GM19468 (cell line): ENCODE measurements around the gene TNRC6A.
"Not testable (repeated sequence)": the region's sequence is repeated elsewhere in the genome, so short reads cannot be mapped to it uniquely, and the experiment has no call there.

ENCODE experiments used
- ATAC-seq: cut with Tn5 transposase; IDR thresholded peaks from one replicate; pipeline ENCODE4 v1.9.1; 2021; ENCODE audit warnings: mild to moderate bottlenecking, moderate library complexity, moderate number of reproducible peaks; ENCODE audit not compliant: unreplicated experiment; ENCODE audit errors: extremely low read depth

Gene TNRC6A

GRCh38 chr16:24805484-24805883 lies 76.0 kb downstream of the TNRC6A start:
- no peak for ATAC-seq

DNA sequence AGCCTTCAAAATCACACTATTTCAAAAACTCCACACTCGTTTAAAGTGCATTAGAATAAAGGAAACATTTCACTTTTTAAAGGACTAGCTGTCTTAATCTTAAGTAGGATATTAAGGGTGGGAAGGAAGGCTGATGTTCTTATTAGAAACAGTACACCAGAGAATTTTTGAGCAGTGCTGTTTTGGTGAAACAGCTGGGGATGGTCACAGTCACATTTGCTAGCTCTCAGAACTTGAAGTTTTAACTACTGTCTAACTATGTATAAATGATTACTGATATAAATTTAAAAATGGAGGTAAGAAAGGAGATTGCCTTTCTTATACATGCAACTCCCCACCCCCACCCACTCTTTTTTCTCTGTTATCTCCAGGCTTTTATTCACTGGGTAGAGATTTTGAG lies 77.8 kb downstream of the TNRC6A start:
- no peak for ATAC-seq

DNA sequence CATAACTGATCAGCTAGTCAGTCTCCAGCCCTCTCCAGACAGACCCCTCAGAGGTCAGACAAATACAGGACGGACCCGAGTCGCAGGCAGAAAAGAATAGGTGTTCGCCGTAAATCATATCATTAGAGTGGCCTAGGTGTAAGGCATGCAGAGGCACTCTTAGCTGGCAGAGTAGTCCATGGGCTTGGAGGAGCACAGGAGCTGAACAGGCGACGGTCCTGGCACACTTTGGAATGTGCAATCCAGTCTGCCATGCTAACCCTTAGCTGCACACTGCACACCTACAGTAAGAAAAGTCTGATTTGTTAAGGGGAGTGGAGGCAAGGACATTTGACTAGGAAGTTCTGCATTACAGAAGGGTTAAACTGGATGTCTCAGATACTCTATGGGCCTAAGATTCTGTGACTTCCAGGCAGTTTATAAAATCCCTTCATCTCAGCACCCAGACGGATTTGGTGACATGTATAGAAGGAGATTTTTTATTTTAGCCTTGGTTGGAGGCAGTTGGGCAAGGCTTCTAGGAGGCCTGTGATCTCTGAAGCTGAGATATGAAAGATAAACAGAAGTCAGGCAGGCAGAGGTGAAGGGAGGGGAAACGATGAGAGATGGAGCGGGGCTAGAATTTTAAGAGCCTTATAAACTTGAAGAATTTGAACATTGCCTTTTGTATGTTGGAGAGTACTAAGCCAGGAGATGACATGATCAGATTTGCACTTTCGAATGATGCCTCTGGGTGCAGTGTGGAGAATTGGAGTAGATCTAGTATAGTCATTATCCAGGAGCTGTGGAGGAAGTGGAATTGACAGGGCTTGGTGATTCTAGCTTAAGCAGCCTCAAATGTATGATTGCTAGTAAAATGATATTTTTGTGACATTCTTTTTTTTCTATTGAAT lies 81.7 kb downstream of the TNRC6A start:
- ATAC-seq: no peak

DNA sequence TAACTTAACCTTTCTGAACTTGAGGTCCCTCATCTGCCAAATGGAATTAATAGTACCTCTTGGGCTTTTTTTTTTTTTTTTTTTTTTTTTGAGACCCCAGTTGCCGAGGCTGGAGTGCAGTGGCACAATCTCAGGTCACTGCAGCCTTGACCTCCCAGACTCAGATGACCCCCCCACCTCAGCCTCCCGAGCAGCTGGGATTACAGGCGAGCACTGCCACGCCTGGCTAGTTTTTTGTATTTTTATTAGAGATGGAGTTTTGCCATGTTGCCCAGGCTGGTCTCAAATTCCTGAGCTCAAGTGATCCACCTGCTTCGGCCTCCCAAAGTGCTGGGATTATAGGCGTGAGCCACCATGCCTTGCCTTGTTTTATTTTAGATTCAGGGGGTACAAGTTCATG lies 83.4 kb downstream of the TNRC6A start:
- not testable (repeated sequence) for ATAC-seq

DNA sequence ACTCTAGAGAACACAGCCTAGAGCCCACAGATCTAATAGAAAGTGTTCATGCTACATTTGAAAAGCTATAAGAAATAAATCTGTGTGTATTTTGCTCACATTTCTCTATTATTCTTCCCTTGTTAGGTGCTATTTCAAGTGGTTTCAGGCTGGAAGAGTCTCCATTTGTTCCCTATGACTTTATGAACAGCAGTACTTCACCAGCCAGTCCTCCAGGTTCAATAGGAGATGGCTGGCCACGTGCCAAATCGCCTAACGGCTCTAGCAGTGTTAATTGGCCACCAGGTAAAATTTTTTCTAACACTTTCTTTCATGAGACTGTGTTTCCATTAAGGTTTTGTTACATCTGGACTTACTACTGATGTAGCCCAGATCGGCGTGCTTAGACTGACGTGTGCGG lies 85.6 kb downstream of the TNRC6A start:
- ATAC-seq: no peak

DNA sequence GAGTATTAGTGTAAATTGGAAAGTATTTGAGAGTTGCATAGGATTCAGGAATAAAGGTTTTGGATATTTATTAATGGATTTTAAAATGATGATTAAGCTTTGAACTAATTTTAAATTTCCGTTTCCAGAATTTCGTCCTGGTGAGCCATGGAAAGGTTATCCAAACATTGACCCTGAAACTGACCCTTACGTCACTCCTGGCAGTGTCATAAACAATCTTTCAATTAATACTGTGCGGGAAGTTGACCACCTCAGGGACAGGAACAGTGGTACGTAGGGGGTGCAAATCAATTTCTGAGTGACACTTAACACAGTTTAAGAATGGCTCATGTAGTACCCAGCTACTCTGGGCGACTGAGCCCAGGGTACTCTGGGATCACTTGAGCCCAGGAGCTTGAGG lies 87.2 kb downstream of the TNRC6A start:
- ATAC-seq: no peak

- no peak for ATAC-seq
Observed at GRCh38 chr16:24819462-24820040, 90.1 kb downstream of the TNRC6A start.

DNA sequence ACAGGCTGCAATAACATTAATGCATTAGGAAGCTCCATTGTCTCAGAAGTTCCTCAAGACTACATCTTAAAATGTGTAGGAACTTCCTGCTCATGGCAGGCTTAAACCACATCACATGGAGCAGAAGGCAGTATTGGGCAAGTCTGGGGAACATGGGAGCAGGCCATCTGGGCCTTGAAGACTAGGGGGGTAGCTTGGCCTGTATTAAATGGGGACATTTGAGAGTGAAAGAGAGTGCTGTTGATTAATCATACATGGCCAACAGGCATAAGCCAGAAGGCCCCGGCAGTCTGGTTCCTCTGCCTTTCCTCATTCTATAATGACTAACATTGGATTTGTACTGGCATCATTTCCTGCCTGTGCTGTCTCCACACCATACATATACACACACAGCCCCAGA lies 91.1 kb downstream of the TNRC6A start:
- no peak for ATAC-seq

- no peak for ATAC-seq
Observed at GRCh38 chr16:24821129-24821528, 91.7 kb downstream of the TNRC6A start.

DNA sequence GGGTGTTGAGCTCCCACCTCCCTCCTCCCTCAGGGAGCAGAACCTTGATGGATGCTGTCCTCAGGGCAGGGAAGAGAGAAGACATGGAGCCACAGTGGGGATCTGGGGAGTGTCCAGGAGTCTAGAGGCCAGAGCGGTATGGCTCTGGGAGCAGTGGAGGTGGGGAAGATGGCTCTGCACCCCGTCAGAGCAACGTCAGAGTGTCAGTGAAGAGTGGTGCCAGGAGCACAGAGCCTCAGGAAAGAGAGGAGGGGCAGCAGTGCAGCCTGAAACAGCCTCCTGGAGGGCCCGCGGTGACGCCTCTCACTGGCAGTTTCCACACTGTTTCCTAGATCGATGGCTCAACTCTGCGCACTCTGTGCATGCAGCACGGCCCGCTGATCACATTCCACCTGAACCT lies 93.1 kb downstream of the TNRC6A start:
- no peak for ATAC-seq

DNA sequence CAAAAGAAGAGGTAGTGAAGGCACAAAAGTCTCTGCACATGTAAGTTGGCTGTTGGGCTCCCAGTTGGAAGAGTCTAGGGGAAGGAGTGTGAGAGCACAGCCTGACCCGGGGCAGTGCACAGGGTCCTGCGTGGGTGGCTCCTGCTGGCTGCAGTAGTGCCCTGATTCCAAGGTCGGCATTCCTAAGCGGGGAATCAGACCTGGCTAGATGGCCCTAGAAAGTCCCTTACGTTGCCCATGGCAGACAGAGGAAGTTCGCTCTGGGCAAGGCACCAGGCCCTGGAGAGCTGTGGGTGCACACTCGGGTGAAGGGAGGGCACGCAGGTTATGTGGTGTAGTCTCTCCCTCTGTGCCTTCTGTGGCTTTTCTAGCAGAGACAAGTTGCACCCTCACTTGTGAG lies 93.5 kb downstream of the TNRC6A start:
- no peak for ATAC-seq

DNA sequence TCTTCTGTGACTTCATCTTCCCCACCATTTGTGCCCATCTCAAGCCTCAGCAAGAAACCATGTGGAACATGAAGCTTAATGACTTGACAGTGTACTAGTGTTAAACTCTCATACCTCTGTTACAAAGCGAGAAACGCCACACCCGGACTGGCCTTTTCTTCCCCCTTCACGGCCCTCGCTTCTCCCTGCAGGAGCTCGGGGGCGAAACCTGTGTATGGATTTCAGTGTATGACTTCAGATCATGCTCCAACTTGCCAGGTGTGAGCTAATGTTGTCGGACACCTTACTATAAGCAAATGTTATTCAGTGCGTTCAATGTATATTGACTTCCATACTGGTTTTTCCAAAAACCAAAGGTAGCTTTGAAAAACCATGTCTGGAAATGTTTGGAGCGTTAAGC lies 96.2 kb downstream of the TNRC6A start:
- no peak for ATAC-seq

- no peak for ATAC-seq
Observed at GRCh38 chr16:24826096-24826690, 96.7 kb downstream of the TNRC6A start.

DNA sequence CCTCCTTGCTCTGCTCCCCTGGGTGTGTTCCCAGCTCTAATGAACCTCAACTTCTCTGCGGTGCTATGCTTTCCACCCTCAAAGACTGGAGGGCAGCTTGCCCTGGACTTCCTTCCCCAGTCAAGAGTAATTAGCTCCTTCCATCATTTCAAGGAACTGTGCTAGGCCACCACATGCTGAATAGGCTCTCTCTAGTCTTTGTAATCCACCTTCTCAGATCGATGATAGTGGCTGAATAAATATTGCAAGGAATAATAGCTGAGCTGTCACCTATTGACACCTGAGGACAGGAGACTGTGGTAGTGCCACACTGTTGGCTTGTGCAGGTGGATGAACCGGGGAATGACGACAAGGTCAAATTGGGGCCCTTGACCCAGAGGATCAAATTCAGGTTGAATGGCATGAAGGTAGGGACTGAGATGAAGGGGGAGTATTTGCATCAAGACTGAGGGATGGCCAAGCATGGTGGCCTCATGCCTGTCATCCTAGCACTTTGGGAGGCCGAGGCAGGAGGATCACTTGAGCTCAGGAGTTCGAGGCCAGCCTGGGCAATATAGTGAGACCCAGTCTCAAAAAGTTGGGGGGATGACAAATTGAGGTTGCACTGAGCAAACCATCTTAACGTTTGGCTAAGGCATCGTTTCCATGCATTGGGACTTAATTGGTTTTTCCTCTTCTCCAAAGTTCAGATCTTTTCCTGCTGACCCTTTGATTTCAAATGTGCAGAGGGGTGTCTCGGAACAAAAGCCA lies 97.5 kb downstream of the TNRC6A start:
- no peak for ATAC-seq

GRCh38 chr16:24829153-24829552 lies 99.7 kb downstream of the TNRC6A start:
- ATAC-seq: no peak

DNA sequence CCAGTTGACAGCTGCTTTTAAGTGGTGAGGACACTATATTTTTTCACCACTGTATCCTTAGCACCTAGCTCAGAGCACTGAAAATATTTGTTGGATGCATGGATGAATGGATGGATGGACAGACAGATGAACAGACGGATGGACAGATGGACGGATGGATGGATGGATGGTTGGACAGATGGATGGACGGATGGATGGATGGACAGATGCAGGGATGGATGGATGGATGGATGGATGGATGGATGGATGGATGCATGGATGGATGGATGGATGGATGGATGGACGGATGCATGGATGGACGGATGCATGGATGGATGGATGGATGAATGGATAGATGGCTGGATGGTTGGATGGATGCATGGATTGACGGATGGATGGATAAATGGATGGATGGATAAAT lies 103.9 kb downstream of the TNRC6A start:
- no peak for ATAC-seq

DNA sequence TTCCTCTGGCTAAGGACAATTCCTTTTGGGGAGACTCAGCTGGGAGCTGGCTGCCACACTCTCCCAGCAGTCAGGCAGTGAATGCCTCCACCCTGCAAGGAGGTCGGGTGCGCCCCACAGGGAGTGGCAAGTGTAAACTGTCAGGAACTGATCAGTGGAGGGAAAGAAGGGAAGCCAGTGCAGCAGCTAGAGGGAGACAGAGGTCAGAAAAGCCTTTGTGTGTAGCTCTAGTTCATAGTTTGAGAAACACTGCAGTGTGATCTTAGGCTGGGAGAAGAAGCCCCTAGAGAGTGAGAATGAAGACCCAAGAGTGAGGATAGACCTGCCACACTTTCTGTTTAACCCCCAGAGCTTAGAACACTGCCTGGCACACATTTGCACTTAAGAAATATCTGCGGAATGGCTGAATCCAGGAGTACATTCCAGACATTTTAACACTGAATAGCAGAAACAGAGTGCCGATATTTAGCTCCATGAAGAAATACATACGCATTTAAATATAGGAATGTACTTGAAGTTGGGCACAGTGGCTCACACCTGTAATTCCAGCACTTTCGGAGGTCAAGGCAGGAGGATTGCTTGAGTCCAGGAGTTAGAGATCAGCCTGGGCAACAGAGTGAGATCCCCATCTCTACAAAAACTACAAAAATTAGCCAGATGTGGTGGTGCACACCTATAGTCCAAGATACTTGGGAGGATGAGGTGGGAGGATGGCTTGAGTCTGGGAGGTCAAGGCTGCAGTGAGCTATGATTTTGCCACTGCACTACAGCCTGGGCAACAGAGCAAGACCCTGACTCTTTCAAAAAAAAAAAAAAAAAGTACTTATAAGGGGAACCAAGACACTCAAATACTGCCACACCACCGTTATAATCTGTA lies 105.2 kb downstream of the TNRC6A start:
- no peak for ATAC-seq

DNA sequence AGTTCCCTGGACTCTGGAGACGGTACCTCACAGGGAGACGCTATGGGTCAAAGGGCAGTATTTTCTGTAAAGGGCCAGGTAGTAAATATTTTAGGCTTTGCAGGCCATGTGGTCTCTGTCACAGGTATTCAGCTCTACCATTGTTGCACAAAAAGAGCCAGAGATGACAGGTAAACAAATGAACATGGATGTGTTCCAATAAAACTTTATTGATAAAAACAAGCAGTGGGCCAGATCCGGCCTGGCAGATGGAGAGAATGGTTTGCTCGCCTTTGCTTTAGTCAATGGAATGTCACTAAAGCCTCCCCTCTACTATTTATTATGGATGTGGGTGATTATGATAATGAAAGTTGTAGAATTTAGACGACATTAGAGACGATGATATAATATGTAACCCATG lies 107.4 kb downstream of the TNRC6A start:
- ATAC-seq: no peak

DNA sequence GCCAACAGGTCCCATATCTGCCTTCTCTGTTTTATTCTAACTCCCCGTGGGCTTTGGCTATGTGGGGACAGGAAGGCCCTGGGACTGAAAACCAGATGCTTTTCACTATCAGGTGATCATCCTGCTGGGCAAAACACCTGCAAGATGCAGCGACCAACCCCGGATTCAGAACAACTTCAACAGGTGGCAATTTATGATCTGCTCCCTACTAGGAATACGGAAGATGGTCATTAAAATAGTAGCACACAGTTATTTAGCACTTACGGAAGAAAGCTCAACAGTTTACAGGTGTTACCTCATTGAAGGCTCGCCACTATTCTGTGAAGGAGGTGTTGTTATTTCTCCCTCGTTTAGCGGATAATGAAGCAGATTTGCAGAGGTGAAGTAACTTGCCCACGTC lies 108.5 kb downstream of the TNRC6A start:
- no peak for ATAC-seq
